Lower leg skin (tissue), 3 donors: ENCODE results near the gene IGSF21.
"Not testable (repeated sequence)": the region's sequence is repeated elsewhere in the genome, so short reads cannot be mapped to it uniquely, and the experiment has no call there.

Experiments
- CTCF ChIP-seq, 3 donors: fragments of 450-650 bp; IDR thresholded peaks; one replicate each; pipeline ENCODE4 v1.5.1; 2016; ENCODE audit warnings: antibody characterized with exemption in 3 of 3, mild to moderate bottlenecking in 3 of 3, moderate library complexity in 2 of 3
- POLR2A ChIP-seq, 2 donors: fragments of 450-650 bp; IDR thresholded peaks; one replicate each; pipeline ENCODE4 v1.6.1; 2016 to 2017; ENCODE audit warnings: antibody characterized with exemption in 2 of 2, mild to moderate bottlenecking in 1 of 2, moderate library complexity in 1 of 2

DNA sequence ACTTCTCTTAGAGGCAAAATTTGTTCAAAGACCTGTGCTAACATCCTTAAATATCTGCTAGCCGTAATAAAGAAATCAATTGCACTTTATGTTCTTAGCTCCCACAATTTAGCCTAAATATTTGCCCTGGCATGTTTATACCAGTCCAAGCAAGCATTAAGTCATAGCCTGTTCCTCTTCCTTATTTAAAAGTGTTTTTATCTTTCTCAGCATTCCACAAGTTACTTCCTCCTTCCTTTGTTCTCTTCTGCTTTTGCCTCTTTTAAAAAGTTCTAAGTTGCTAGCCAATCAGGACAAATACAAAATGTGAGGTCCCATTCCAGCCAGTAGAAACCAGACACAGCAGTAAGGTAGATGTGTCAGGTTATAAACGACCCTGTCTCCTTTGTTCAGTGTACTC lies 58.0 kb downstream of the IGSF21 start:
- TF ChIP-seq POLR2A, CTCF (IDR thresholded peaks at IDR 0.05): not testable (repeated sequence)
